Activated T-cell treated with anti-CD3 and anti-CD28 coated beads, Interleukin-2, amount 50 U/mL, for 72 hours (primary cell): ENCODE measurements around the gene CRACR2B. TPM values are rescaled to one million over a fixed set of nuclear protein-coding genes. Genes with fewer than 3 reads are reported as not detected.
A peak's percentile ranks its signal among the peaks of the same experiment; 100 is the strongest.

Experiments
- ATAC-seq, 2 donors: fragments of 150-1000 bp; cut with Tn5 transposase; replicated peaks in 1 of 2; 2 replicates each; pipeline ENCODE4 v1.10.0; 2021; ENCODE audit warnings: moderate library complexity in 2 of 2, mild to moderate bottlenecking in 1 of 2
- DNase-seq, 2 donors: peaks; one replicate each; pipeline ENCODE4 v3.0.0; 2021 to 2022; ENCODE audit warnings: mixed read lengths in 1 of 2
- H3K27ac Mint-ChIP-seq: one replicate; pipeline ENCODE4 v1.8.0; 2022; ENCODE audit warnings: mild to moderate bottlenecking, moderate library complexity, mixed read lengths
- H3K27me3 Mint-ChIP-seq: one replicate; pipeline ENCODE4 v1.8.0; 2022; ENCODE audit warnings: low read depth, mixed read lengths
- H3K36me3 Mint-ChIP-seq, 2 donors: one replicate each; pipeline ENCODE4 v1.8.0; 2022; ENCODE audit warnings: mixed read lengths in 2 of 2, mild to moderate bottlenecking in 1 of 2; ENCODE audit not compliant: insufficient read depth in 2 of 2
- H3K4me1 Mint-ChIP-seq: one replicate; pipeline ENCODE4 v1.8.0; 2022; ENCODE audit warnings: low read depth, mixed read lengths
- H3K4me3 Mint-ChIP-seq, 2 donors: one replicate each; pipeline ENCODE4 v1.8.0; 2022; ENCODE audit warnings: mild to moderate bottlenecking in 2 of 2, mixed read lengths in 2 of 2, moderate library complexity in 2 of 2
- H3K9me3 Mint-ChIP-seq, 2 donors: one replicate each; pipeline ENCODE4 v1.8.0; 2022; ENCODE audit warnings: mixed read lengths in 2 of 2
- total RNA-seq, 2 donors: library from RNA; stranded (reverse); gene quantifications; one replicate each; pipeline ENCODE4 v1.2.3, GENCODE V29; 2022

Gene CRACR2B
- 10 to 100 TPM in 1 of 2 donors, 1 to 10 TPM in 1; 5.5 to 13.3 TPM for total RNA-seq

DNA sequence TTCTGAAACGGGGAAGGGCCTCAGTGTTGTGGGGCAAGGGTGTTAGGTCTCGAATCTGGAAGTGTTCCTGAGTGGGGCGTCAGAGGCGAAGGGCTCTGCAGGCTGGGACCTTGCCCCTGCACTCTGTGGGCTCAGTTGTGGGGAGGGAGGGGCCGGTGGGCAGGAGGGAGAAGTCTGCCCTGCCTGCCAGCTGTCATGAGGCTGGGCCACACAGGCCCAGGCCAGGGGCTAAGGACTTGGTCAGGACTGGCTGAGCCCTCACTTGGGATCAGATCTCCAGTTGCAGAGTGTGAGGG, at the start of gene CRACR2B:
CRACR2B (plus strand) TSS at position 23 of the 296 bp plus-strand sequence. CDS start 689 bp downstream, outside the sequence.
- Mint-ChIP-seq H3K27ac (no peak within 1 kb of the TSS), H3K4me3 (peak within 1 kb of the TSS; percentile 79 to 89), H3K36me3 (peaks cover 2 to 3% of the 10 kb centered on the region in 2 donors), H3K9me3 (no peaks in the 10 kb centered on the region), H3K4me1 (peaks cover 29% of the 10 kb centered on the region), H3K27me3 (peaks cover 36% of the 10 kb centered on the region)
- ATAC-seq (no peak), DNase-seq (no peak)

DNA sequence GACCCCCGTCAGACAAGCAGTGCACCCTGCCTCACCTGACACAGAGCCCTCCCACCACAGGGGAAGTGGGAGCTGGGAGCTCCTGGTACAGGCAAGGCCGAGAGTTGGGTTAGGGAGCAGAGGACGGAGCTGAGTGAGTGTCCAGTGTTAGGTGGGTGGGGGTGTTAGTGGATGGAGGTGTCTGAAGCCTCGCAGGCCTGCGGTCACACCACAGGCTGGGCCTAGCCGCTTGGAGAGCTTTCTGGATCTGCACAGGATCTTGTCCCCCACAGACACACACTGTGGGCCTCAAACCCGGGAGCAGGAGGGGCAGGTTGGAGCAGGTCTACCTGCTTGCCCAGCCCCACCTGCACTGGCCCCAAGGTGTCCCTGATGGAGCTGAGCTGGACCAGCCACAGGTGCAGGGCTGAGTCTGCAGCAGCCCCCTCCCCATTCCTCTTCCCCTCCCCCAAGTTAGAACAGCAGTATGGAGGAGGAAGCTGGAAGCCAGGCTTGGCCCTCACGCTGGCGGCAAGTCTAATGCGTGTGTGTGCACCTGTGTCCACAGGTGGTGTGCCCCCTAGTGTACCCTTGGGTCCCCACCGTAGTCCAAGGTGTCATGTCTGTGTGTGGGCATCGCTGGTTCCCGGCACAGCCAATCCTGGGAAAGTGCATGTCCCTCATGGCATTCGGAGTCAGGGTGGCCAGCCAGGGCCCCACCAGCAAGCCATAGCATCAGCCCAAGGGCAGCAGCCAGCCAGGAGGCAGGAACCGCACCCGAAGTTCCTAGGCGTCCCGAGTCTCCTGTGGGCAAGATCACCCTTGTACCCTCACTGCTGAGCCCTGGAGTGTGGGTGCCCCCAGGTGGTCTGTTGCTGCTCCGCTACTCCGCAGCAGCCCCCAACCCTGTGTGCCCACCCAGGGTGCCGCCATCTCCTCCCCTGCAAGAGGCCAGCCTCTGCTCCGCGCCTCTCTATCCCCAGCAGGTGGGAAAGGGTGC, 48.5 kb upstream of the CRACR2B start:
- peak overlapping the region in 1 of 2 donors; percentile 55 for H3K4me3 Mint-ChIP-seq
- H3K36me3 Mint-ChIP-seq, result peaks cover 0 to 6% of the 10 kb centered on the region in 2 donors
- H3K27me3 Mint-ChIP-seq, result no peaks in the 10 kb centered on the region
- peaks cover 20% of the 10 kb centered on the region for H3K4me1 Mint-ChIP-seq
- no peaks in the 10 kb centered on the region for H3K9me3 Mint-ChIP-seq
- no peak for ATAC-seq
- DNase-seq, result no peak
- H3K27ac Mint-ChIP-seq, result no peak overlapping the region

DNA sequence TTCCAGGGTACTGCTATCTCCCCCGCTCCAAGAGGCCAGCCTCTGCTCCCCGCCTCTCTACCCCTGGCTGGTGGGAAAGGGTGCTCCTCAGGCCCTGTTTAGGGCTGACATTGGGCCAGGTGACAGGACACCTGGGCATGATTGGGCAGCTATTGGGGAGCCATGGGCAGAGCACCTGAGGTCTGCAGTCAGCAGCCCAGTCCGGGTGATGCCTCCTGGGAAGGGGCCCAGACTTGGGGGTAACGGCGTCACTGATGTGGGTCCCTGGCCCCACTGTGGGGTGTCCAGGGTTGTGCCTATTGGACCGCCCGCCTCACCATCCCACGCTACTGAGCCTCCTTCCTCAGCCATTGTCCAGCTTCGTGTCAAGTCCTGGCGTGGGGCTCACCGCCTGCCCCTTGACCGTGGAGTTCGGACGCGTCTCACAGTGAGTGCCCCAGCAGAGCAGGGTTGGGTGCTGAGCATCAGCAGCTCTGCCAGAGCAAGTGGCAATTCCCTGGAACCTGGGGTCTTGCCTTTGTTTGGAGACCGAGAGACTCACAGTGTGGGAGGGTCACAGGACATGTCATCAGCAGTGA, 47.7 kb upstream of the CRACR2B start:
- H3K36me3 Mint-ChIP-seq, result peaks cover 0 to 6% of the 10 kb centered on the region in 2 donors
- H3K27ac Mint-ChIP-seq, result no peak overlapping the region
- ATAC-seq, result no peak
- H3K4me3 Mint-ChIP-seq, result peak overlapping the region in 1 of 2 donors; percentile 36
- H3K4me1 Mint-ChIP-seq, result peaks cover 16% of the 10 kb centered on the region
- no peaks in the 10 kb centered on the region for H3K9me3 Mint-ChIP-seq
- no peak for DNase-seq
- H3K27me3 Mint-ChIP-seq, result no peaks in the 10 kb centered on the region

DNA sequence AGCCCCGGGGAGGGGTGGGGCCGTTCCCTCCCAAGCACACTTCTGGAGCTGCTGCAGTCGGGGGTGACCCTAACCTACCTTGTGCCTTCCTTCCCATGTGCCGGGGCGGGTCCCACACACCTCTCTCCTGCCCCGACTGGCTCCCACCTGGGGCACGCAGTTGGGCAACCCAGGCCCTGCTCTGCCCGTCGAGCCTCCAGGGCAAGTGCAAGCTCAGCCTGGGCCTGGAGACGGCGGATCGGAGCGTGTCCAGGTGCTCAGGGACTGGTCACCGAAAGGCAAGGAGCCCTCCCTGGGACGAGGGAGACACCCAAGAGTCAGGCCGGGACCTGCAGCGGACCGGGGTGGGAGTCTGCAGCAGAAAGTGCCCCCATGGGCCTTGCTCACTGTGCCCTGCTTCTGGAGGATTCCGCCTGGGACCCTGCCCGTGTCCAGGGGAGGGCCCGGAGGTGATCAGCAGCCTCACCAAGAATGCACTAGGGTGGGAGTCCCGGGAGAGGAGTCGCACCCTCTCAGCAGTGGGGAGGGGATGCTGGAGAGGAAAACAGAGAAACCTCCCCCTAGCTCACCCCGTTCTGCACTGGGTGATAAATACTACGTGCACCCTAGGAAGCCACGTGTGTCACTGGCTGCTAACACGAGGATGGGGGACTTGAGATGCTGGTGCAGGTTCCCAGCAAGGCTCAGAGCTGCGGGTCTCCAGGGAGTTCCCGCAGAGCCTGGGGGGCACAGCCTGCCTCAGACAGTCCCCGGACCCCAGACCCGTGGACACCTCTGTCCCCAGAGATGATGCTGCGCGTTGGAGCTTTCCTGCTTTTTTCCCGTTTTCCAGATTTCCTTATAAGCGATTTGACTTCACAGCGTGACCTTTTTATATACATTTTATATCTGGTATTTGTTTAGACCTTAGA, 45.2 kb upstream of the CRACR2B start:
- DNase-seq, result no peak
- H3K4me3 Mint-ChIP-seq, result no peak overlapping the region
- peaks cover 0 to 6% of the 10 kb centered on the region in 2 donors for H3K36me3 Mint-ChIP-seq
- no peak for ATAC-seq
- no peaks in the 10 kb centered on the region for H3K27me3 Mint-ChIP-seq
- no peaks in the 10 kb centered on the region for H3K9me3 Mint-ChIP-seq
- H3K4me1 Mint-ChIP-seq, result no peaks in the 10 kb centered on the region
- H3K27ac Mint-ChIP-seq, result no peak overlapping the region

DNA sequence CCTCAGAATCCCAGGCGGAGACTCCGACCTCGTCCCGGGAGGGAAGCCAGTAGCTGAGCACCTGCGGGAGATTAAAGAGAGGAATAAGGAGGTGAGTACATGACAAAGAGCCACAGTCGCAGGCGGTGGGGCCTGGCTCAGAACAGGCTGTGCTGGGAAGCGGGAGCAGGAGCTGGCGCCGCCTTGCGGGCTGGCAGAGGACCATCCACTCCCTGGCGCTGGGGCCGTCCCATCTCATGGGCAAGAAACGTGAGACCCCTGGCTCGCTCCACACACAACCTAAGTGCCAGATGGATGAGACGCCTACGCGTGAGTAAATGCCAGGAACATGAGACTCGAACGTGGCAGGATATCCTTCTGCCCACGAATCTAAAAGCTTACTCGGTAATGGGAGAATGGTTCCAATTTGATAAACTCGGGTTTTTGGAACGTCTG, 44.1 kb upstream of the CRACR2B start:
- Mint-ChIP-seq H3K9me3 (no peaks in the 10 kb centered on the region), H3K4me3 (no peak overlapping the region), H3K27me3 (no peaks in the 10 kb centered on the region), H3K27ac (no peak overlapping the region), H3K36me3 (peaks cover 0 to 6% of the 10 kb centered on the region in 2 donors), H3K4me1 (no peaks in the 10 kb centered on the region)
- DNase-seq (peak in 1 of 2 donors; percentile 36), ATAC-seq (peak in 1 of 2 donors; percentile 57)

DNA sequence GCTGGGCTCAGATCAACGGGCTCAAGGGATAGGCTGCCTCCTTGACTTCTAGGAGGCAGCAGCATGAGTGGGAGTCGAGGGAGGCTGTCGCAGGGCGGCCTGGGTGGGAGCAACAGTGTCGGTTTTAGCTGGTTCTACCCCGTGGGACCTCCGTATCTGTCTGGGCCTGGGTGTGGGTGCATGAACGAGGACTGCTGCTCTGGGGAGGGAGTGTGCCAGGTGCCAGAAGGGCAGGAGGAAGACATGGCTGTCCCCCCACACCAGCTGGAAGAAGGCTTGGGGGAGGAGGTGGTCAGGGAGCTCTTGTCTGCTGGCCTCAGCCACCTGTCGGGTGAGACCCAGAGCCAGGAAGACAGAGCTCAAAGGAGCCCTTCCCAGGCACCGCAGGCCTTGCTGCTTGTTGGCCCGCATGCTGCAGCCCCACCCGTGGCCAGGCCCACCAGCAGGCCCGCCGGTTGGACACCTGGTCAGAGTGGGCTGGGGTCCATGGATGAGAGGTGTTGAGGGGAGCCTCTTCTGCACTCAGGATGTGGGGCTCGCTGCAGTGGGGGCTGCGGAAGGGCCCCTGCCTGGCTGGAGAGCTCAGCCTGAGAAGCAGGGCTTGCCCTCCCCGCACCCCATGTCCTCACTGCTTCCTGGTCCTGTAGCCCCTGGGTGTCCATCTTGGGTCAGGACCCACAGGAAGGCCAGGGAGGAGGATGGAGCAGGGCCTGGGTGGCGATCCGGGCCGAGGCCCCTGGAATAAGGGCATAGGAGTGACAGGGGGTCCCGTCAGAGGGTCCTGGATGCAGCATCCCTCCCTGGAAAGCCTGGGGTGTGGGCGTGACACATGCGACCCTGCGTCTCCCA, 41.3 kb upstream of the CRACR2B start:
- no peaks in the 10 kb centered on the region for H3K9me3 Mint-ChIP-seq
- no peaks in the 10 kb centered on the region for H3K4me1 Mint-ChIP-seq
- peaks cover 0 to 8% of the 10 kb centered on the region in 2 donors for H3K36me3 Mint-ChIP-seq
- no peak overlapping the region for H3K4me3 Mint-ChIP-seq
- no peaks in the 10 kb centered on the region for H3K27me3 Mint-ChIP-seq
- no peak for ATAC-seq
- no peak for DNase-seq
- no peak overlapping the region for H3K27ac Mint-ChIP-seq

DNA sequence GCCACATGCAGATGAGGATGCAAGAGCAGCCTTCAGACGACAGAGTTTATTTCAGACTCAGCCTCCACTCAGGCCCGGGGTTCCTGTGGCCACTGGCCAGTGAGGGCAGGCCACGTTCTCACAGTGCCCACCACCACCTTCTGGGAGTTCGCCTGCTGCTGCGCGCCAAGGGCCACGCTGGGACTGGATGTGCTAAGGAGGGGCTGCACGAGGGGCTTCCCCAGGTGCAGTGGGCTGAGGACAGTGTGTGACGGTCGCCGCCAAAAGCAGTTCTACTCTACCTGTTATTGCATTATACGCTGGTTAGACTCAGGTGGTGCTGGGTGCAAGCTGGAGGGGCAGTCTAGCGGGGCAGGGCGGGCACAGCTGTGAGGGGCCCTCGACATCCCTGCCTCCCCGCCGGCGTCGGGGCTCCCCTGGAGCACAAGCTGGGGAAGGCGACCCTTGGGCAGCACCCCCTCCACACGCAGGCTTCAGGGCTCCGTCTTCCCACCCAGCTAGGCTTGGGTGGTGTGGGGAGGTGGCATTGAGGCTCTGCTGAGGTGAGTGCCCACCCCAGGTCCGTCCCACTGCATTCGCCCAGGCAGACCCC, 40.5 kb upstream of the CRACR2B start:
- Mint-ChIP-seq H3K9me3 (no peaks in the 10 kb centered on the region), H3K27me3 (no peaks in the 10 kb centered on the region), H3K36me3 (peaks cover 0 to 8% of the 10 kb centered on the region in 2 donors), H3K4me3 (no peak overlapping the region), H3K4me1 (no peaks in the 10 kb centered on the region), H3K27ac (no peak overlapping the region)
- DNase-seq, result no peak
- ATAC-seq, result no peak

DNA sequence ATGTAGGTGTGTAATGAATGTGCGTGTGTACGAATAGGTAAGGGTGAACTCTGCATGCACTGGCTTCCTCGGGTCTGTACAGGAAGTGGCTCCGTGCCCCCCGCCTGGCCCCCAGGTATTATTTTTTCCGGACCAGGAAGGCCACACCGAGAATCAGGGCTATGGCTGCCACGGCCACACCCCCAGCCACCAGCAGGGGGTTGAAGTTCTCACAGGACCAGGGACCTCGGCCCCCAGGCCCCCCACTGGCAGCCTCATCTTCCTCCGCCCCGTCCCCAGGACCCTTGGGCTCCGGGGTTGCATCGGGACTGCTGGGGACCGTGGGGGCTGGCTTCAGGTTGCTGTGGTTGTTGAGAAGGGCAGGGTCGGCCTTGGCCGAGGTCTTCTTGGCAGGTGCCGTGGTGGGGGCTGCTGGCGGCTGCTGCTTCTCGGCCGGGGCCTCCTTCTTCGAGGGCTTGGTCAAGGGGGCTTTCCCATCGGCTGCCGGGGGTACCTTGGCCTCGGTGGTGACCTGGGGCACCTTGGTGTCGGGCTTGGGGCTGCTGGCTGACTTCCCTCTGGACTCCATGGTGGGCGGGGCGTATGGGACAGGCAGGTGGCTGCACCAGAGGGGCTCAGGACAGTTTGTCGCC, 39.6 kb upstream of the CRACR2B start:
- Mint-ChIP-seq H3K27ac (no peak overlapping the region), H3K4me1 (no peaks in the 10 kb centered on the region), H3K4me3 (no peak overlapping the region), H3K36me3 (peaks cover 0 to 8% of the 10 kb centered on the region in 2 donors), H3K9me3 (no peaks in the 10 kb centered on the region), H3K27me3 (no peaks in the 10 kb centered on the region)
- DNase-seq (no peak), ATAC-seq (no peak)

DNA sequence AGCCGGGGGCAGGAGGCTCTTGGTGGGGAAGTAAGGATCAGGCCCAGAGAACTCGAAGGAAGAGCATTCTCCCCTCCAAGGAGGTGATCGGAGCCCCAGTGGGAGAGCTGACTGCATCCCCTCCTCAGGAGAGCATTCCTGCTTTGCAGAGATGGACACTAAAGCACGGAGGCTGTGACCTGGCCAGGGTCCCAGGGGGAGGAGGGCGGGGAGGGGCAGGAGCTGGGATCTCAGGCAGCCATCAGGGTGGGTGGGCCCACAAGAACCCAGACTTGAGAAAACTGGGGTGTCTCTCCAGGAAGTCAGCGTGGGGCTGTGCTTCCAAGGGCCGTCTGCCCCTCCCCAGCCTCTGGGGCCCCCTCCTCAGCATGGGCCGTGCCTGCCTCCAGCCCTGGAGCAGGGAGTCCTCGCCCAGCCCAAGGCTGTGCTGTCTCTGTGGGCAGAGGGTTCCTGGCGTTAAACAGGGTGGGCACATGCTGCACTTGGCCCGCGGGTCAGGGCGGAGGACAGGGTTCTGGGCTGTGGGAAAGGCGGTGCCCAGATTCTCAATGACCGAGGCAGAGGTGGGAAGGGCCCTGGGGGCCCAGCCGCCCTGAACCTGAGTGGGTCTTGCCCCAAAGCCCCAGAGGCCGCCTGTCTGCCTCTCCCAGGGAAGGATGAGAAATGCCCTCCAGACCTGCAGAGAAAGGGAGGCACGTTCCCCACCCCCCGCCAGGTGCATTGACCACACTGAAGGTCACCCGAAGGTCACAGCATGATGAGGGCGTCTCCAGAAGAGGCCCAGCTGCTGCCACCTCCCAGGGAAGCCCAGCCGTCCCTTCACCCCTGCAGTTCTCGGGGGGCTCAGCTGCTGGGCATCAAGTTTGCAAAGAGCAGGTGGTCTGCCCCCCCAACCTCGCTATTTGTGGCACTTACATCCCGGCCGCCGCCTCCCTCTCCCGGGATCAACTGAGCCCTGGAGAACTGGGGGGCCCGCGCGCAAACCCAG, 38.5 kb upstream of the CRACR2B start:
- Mint-ChIP-seq H3K27ac (no peak overlapping the region), H3K36me3 (peaks cover 0 to 1% of the 10 kb centered on the region in 2 donors), H3K4me3 (peak overlapping the region; percentile 29 to 56), H3K4me1 (no peaks in the 10 kb centered on the region), H3K9me3 (no peaks in the 10 kb centered on the region), H3K27me3 (no peaks in the 10 kb centered on the region)
- DNase-seq (no peak), ATAC-seq (no peak)

DNA sequence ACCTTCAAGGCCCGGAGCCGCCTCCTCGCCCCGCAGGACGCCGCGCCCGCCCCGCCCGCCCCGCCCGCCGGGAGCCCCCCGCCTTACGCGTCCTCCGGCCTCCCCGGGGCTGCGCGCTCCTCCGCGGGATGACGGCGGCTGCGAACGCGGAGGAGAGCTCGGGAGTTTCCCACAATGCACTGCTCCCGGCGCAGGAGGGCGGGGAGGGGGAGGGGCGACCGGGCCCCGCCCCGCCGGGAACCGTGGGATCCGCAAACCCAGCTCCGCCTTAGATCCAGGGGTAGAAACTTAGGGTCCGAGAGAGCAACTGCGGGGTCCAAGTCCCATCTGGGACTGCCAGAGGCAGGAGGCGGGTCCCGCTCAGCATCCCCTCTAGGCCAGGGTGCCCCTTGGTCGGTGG, 37.8 kb upstream of the CRACR2B start, which contains the start of gene CEND1:
CEND1 (minus strand) TSS at position 148 of the 400 bp plus-strand sequence. CDS start 1,514 bp downstream, outside the sequence.
- H3K4me1 Mint-ChIP-seq, result no peaks in the 10 kb centered on the region
- DNase-seq, result peak; percentile 52 to 63

More for the DNA sequence above, 37.8 kb upstream of the CRACR2B start, which contains the start of gene CEND1:
- peak within 1 kb of the TSS; percentile 36 to 56 for H3K4me3 Mint-ChIP-seq
- peak; percentile 54 to 66 for ATAC-seq
- peaks cover 0 to 1% of the 10 kb centered on the region in 2 donors for H3K36me3 Mint-ChIP-seq
- no peak within 1 kb of the TSS for H3K27ac Mint-ChIP-seq
- H3K9me3 Mint-ChIP-seq, result no peaks in the 10 kb centered on the region
- H3K27me3 Mint-ChIP-seq, result no peaks in the 10 kb centered on the region
